ENCODE results near the gene PDRG1.
"Not testable (repeated sequence)": the region's sequence is repeated elsewhere in the genome, so short reads cannot be mapped to it uniquely, and the experiment has no call there.

DNA sequence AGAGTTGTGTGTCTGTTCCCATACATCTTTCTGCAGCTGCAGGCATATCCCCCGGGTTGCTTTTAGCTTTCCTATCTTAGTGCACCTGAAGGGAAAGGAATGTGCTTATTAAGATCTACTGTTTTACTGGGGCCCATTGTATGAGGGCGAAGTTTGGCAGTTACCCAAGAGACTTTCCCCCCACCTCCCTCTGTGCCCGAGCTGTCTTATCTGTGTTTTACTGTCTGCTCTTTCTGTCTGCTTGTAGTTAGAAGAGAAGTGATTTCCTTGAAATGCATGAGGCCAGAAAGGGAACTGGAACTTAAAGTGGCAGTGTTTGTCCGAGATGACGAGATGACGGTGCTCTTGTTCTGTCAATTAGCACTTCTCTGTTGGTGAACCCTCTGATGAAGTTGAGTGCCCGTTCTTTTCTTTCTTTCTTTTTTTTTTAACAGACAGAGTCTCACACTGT lies 33.9 kb downstream of the PDRG1 start:
- TF ChIP-seq, protein P1, sequence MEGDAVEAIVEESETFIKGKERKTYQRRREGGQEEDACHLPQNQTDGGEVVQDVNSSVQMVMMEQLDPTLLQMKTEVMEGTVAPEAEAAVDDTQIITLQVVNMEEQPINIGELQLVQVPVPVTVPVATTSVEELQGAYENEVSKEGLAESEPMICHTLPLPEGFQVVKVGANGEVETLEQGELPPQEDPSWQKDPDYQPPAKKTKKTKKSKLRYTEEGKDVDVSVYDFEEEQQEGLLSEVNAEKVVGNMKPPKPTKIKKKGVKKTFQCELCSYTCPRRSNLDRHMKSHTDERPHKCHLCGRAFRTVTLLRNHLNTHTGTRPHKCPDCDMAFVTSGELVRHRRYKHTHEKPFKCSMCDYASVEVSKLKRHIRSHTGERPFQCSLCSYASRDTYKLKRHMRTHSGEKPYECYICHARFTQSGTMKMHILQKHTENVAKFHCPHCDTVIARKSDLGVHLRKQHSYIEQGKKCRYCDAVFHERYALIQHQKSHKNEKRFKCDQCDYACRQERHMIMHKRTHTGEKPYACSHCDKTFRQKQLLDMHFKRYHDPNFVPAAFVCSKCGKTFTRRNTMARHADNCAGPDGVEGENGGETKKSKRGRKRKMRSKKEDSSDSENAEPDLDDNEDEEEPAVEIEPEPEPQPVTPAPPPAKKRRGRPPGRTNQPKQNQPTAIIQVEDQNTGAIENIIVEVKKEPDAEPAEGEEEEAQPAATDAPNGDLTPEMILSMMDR (IDR thresholded peaks at IDR 0.05; ENCODE audit: poor library complexity, severe bottlenecking), result not testable (repeated sequence)
- TF ChIP-seq MXI1 (conservative IDR thresholded peaks at IDR 0.05; ENCODE audit: poor library complexity, severe bottlenecking); RAD21 (conservative IDR thresholded peaks at IDR 0.05); EZH2 (IDR thresholded peaks at IDR 0.05; ENCODE audit: borderline replicate concordance, insufficient read depth, low read length, poor library complexity, severe bottlenecking); EP300 (conservative IDR thresholded peaks at IDR 0.05; ENCODE audit: poor library complexity, severe bottlenecking): not testable (repeated sequence)
- TF ChIP-seq, protein P2, sequence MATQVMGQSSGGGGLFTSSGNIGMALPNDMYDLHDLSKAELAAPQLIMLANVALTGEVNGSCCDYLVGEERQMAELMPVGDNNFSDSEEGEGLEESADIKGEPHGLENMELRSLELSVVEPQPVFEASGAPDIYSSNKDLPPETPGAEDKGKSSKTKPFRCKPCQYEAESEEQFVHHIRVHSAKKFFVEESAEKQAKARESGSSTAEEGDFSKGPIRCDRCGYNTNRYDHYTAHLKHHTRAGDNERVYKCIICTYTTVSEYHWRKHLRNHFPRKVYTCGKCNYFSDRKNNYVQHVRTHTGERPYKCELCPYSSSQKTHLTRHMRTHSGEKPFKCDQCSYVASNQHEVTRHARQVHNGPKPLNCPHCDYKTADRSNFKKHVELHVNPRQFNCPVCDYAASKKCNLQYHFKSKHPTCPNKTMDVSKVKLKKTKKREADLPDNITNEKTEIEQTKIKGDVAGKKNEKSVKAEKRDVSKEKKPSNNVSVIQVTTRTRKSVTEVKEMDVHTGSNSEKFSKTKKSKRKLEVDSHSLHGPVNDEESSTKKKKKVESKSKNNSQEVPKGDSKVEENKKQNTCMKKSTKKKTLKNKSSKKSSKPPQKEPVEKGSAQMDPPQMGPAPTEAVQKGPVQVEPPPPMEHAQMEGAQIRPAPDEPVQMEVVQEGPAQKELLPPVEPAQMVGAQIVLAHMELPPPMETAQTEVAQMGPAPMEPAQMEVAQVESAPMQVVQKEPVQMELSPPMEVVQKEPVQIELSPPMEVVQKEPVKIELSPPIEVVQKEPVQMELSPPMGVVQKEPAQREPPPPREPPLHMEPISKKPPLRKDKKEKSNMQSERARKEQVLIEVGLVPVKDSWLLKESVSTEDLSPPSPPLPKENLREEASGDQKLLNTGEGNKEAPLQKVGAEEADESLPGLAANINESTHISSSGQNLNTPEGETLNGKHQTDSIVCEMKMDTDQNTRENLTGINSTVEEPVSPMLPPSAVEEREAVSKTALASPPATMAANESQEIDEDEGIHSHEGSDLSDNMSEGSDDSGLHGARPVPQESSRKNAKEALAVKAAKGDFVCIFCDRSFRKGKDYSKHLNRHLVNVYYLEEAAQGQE (IDR thresholded peaks at IDR 0.05; ENCODE audit: borderline replicate concordance), result not testable (repeated sequence)
